IMR-90 (cell line): ENCODE results near the gene ADH1C. TPM values are rescaled to one million over a fixed set of nuclear protein-coding genes. Genes with fewer than 3 reads are reported as not detected.

Experiments used
- ATAC-seq: fragments of 200-7000 bp; cut with Tn5 transposase; 2 replicates; pipeline ENCODE4 v1.9.1; 2020; ENCODE audit warnings: low read depth, mild to moderate bottlenecking, moderate library complexity
- BruUV-seq: library from RNA; stranded (reverse); fragments of 400-500 nt; replicated peaks from 2 replicates; lab custom pipeline; 2021; lab: Mats Ljungman, UMichigan
- CTCF ChIA-PET: fragments of 300-600 bp; formaldehyde crosslinking; extraction: SDS; loops from one replicate; lab custom pipeline; 2021; ENCODE audit warnings: antibody characterized with exemption; lab: Yijun Ruan, JAX
- POLR2A ChIA-PET: fragments of 300-600 bp; sonication (Branson Sonifier 250); formaldehyde crosslinking; loops from one replicate; lab custom pipeline; 2022; ENCODE audit warnings: antibody characterized with exemption; ENCODE audit not compliant: unreplicated experiment; lab: Charles Lee
- DNase-seq: peaks from one replicate; pipeline ENCODE4 v3.0.0; 2013
- H2AFZ ChIP-seq: replicated peaks from 2 replicates; pipeline ENCODE3; 2013; ENCODE audit warnings: low read length, mild to moderate bottlenecking; ENCODE audit not compliant: poor library complexity
- H2AK5ac ChIP-seq: 2 replicates; pipeline ENCODE4 v1.6.1; 2013; ENCODE audit warnings: low read depth, low read length, inconsistent platforms
- H2AK9ac ChIP-seq: replicated peaks from 2 replicates; pipeline ENCODE3; 2013; ENCODE audit warnings: mild to moderate bottlenecking, low read depth, low read length, moderate library complexity; ENCODE audit not compliant: poor library complexity
- H2BK120ac ChIP-seq: 2 replicates; pipeline ENCODE4 v1.6.1; 2013; ENCODE audit warnings: low read depth, low read length, inconsistent platforms
- H2BK15ac ChIP-seq: 3 replicates; pipeline ENCODE4 v1.6.1; 2013; ENCODE audit warnings: low read depth, low read length, inconsistent platforms
- H2BK20ac ChIP-seq: 2 replicates; pipeline ENCODE4 v1.6.1; 2013; ENCODE audit warnings: low read depth, mild to moderate bottlenecking, inconsistent platforms, low read length, moderate library complexity
- H2BK5ac ChIP-seq: 2 replicates; pipeline ENCODE4 v1.6.1; 2013; ENCODE audit warnings: mild to moderate bottlenecking, low read depth, low read length, inconsistent platforms; ENCODE audit not compliant: poor library complexity, severe bottlenecking
- H3K14ac ChIP-seq: replicated peaks from 2 replicates; pipeline ENCODE4 v1.6.1; 2013; ENCODE audit warnings: low read depth, low read length, inconsistent platforms
- H3K18ac ChIP-seq: 2 replicates; pipeline ENCODE4 v1.6.1; 2013; ENCODE audit warnings: low read depth, low read length, control low read depth
- H3K23ac ChIP-seq: 2 replicates; pipeline ENCODE4 v1.6.1; 2013; ENCODE audit warnings: low read depth, low read length, inconsistent platforms
- H3K27ac ChIP-seq: 2 replicates; pipeline ENCODE4 v1.5.1; 2013; ENCODE audit warnings: mild to moderate bottlenecking, control low read depth, low read length; ENCODE audit not compliant: insufficient read depth
- H3K27me3 ChIP-seq: 2 replicates; pipeline ENCODE4 v1.6.1; 2013; ENCODE audit warnings: low read length; ENCODE audit not compliant: control insufficient read depth, insufficient read depth
- H3K36me3 ChIP-seq: 2 replicates; pipeline ENCODE4 v1.6.1; 2013; ENCODE audit warnings: low read length, mixed read lengths; ENCODE audit not compliant: control insufficient read depth, insufficient read depth
- H3K4ac ChIP-seq: 2 replicates; pipeline ENCODE4 v1.6.1; 2013; ENCODE audit warnings: low read depth, low read length, inconsistent platforms
- H3K4me1 ChIP-seq: 2 replicates; pipeline ENCODE4 v1.6.1; 2013; ENCODE audit warnings: low read length, mixed read lengths; ENCODE audit not compliant: control insufficient read depth, insufficient read depth
- H3K4me2 ChIP-seq: 2 replicates; pipeline ENCODE4 v1.6.1; 2013; ENCODE audit warnings: low read depth, mild to moderate bottlenecking, control low read depth, low read length, moderate library complexity
- H3K4me3 ChIP-seq: 2 replicates; pipeline ENCODE4 v1.5.1; 2013; ENCODE audit warnings: low read depth, mild to moderate bottlenecking, control low read depth, low read length, moderate library complexity; ENCODE audit not compliant: insufficient read depth
- H3K56ac ChIP-seq: 2 replicates; pipeline ENCODE4 v1.6.1; 2013; ENCODE audit warnings: low read length, inconsistent platforms; ENCODE audit not compliant: insufficient read depth; ENCODE audit errors: extremely low read depth
- H3K79me1 ChIP-seq, 2 experiments: 2 replicates each; pipeline ENCODE4 v1.6.1; 2013; ENCODE audit warnings: low read length in 2 of 2, inconsistent platforms in 1 of 2, low read depth in 1 of 2
- H3K9ac ChIP-seq: 2 replicates; pipeline ENCODE4 v1.6.1; 2013; ENCODE audit warnings: low read depth, low read length, control low read depth
- H3K9me1 ChIP-seq: 2 replicates; pipeline ENCODE4 v1.6.1; 2013; ENCODE audit warnings: low read length, inconsistent platforms; ENCODE audit not compliant: insufficient read depth
- H3K9me3 ChIP-seq: 2 replicates; pipeline ENCODE4 v1.6.1; 2013; ENCODE audit warnings: low read length; ENCODE audit not compliant: control insufficient read depth, insufficient read depth
- H4K20me1 ChIP-seq: 2 replicates; pipeline ENCODE4 v1.6.1; 2013; ENCODE audit warnings: low read length, inconsistent platforms; ENCODE audit not compliant: insufficient read depth
- H4K5ac ChIP-seq: 2 replicates; pipeline ENCODE4 v1.6.1; 2013; ENCODE audit warnings: mild to moderate bottlenecking, low read depth, low read length, control low read depth
- H4K8ac ChIP-seq, 2 experiments: 2 replicates each; pipeline ENCODE4 v1.6.1; 2013; ENCODE audit warnings: low read depth in 2 of 2, low read length in 2 of 2, control low read depth in 1 of 2, inconsistent platforms in 1 of 2
- H4K91ac ChIP-seq: 2 replicates; pipeline ENCODE4 v1.6.1; 2013; ENCODE audit warnings: low read depth, low read length, inconsistent platforms; ENCODE audit not compliant: insufficient read depth
- CEBPB ChIP-seq: IDR thresholded peaks from 2 replicates; pipeline ENCODE4 v1.6.1; 2012; ENCODE audit warnings: low read depth, low read length, improper control_type of control experiment
- CHD1 ChIP-seq: IDR thresholded peaks from 2 replicates; pipeline ENCODE4 v1.6.1; 2012; ENCODE audit warnings: low read depth, low read length, improper control_type of control experiment
- FOS ChIP-seq: fragments of 150-350 bp; IDR thresholded peaks from 2 replicates; pipeline ENCODE4 v1.6.1; 2016; ENCODE audit warnings: low read depth, low read length
- MAZ ChIP-seq: IDR thresholded peaks from 2 replicates; pipeline ENCODE4 v1.6.1; 2012; ENCODE audit warnings: low read depth, mild to moderate bottlenecking, low read length, improper control_type of control experiment, moderate library complexity, borderline replicate concordance
- MXI1 ChIP-seq: IDR thresholded peaks from 2 replicates; pipeline ENCODE4 v1.6.1; 2012; ENCODE audit warnings: low read depth, mild to moderate bottlenecking, low read length, moderate library complexity, borderline replicate concordance
- NFE2L2 ChIP-seq: fragments of 150-350 bp; IDR thresholded peaks from 2 replicates; pipeline ENCODE4 v1.6.1; 2016; ENCODE audit warnings: low read depth, mild to moderate bottlenecking, low read length
- POLR2A ChIP-seq: IDR thresholded peaks from 2 replicates; pipeline ENCODE4 v1.6.1; 2012; ENCODE audit warnings: mild to moderate bottlenecking, low read depth, low read length
- RCOR1 ChIP-seq: IDR thresholded peaks from 2 replicates; pipeline ENCODE4 v1.6.1; 2012; ENCODE audit warnings: mild to moderate bottlenecking, low read length, improper control_type of control experiment; ENCODE audit not compliant: insufficient replicate concordance
- WGBS, 2 experiments: methylation state at CpG; one replicate each; pipeline versions ENCODE4 v1.1.5 to v1.1.7; 2013; ENCODE audit warnings: missing lambda C conversion rate in 2 of 2; ENCODE audit not compliant: insufficient read length in 1 of 2; ENCODE audit errors: extremely low coverage in 2 of 2; 5-methylcytosine and 5-hydroxymethylcytosine counted together
- dilution Hi-C: fragments of 300-500 bp; cut with HindIII; formaldehyde crosslinking; loops from one replicate; pipeline ENCODE4 v1.14.3; 2018; ENCODE audit warnings: low sequenced_read_pairs; ENCODE audit not compliant: unreplicated experiment
- in situ Hi-C: fragments of 300-500 bp; cut with MboI; formaldehyde crosslinking; loops from 3 replicates; pipeline ENCODE4 v1.14.3; 2019; ENCODE audit warnings: low sequenced_read_pairs, inconsistent platforms, mixed read lengths
- intact Hi-C: fragments of 100-400 bp; cut with micrococcal nuclease; formaldehyde crosslinking; loops from 2 replicates; pipeline ENCODE4 v1.10.0; 2022
- polyA plus RNA-seq, 3 experiments: library from polyadenylated mRNA; depleted of rRNA; stranded (reverse); fragments of >200 nt; gene quantifications; 2 replicates each; pipeline ENCODE4 v1.2.3, GENCODE V29; 2012; ENCODE audit warnings: low replicate concordance in 1 of 3
- total RNA-seq: library from RNA; depleted of rRNA; stranded (reverse); fragments of >200 nt; gene quantifications from 2 replicates; pipeline ENCODE4 v1.2.3, GENCODE V29; 2012

The ADH1C gene
- total and polyA plus RNA-seq, 2 of the 4 experiments (the other 2 are of a cell fraction) = 0.26 TPM; not detected in 1

- H3K4me3 ChIP-seq = no peak overlapping the region
- WGBS, 2 experiments = 72% methylated on average over 2 of the region's 6 CpGs; no CpG with 5 or more reads in 1 of the 2 experiments
- ATAC-seq = no peak
Measured at GRCh38 chr4:99315839-99316238, 36.7 kb downstream of the ADH1C start.

More at GRCh38 chr4:99315839-99316238, 36.7 kb downstream of the ADH1C start:
- Histone ChIP-seq H3K4me1 (no peaks in the 10 kb centered on the region), H3K36me3 (peaks cover 22% of the 10 kb centered on the region; the same call in 1 of the 2 replicates), H4K91ac (no peak overlapping the region), H4K20me1 (no peaks in the 10 kb centered on the region), H2BK5ac (no peak overlapping the region), H3K18ac (no peak overlapping the region), H2BK20ac (no peak overlapping the region), H3K9me1 (no peaks in the 10 kb centered on the region), H3K9me3 (no peaks in the 10 kb centered on the region), H4K5ac (no peak overlapping the region; the same call in 1 of the 2 replicates), H2AK5ac (no peak overlapping the region), H3K4me2 (no peak overlapping the region), H3K14ac (no peak overlapping the region), H3K4ac (no peak overlapping the region), H2AFZ (no peak overlapping the region), H3K56ac (no peak overlapping the region), H2BK120ac (no peak overlapping the region), H2AK9ac (no peak overlapping the region), H3K27me3 (no peaks in the 10 kb centered on the region), H3K27ac (no peak overlapping the region), H2BK15ac (no peak overlapping the region; the same call in 2 of the 3 replicates), H4K8ac (no peak overlapping the region), H3K9ac (no peak overlapping the region), H3K79me1 (no peaks in the 10 kb centered on the region), H3K23ac (no peak overlapping the region)
- DNase-seq = no peak
- intact Hi-C loops = no loop called here
- dilution Hi-C loops = no loop called here
- no peak for TF ChIP-seq POLR2A
- no peak for TF ChIP-seq MXI1
- no peak for TF ChIP-seq CHD1
- no peak for TF ChIP-seq CEBPB
- TF ChIP-seq FOS = no peak
- no peak for TF ChIP-seq MAZ
- no peak for TF ChIP-seq RCOR1
- no peak for TF ChIP-seq NFE2L2
- no TSS peak for BruUV-seq
- ChIA-PET POLR2A (no interaction called here), CTCF (no interaction called here)
- in situ Hi-C loops = no loop called here
